Activated CD4-positive, alpha-beta T cell treated with anti-CD3 and anti-CD28 coated beads for 48 hours (primary cell): ENCODE data around the gene TRIM66.
"Not testable (repeated sequence)": the region's sequence is repeated elsewhere in the genome, so short reads cannot be mapped to it uniquely, and the experiment has no call there.

Experiments used
- DNase-seq: peaks from one replicate; pipeline ENCODE4 v3.0.0-alpha.2; 2020

TRIM66 gene

GRCh38 chr11:8688414-8689362 is 6.2 kb upstream of the TRIM66 start:
- DNase-seq = peak; percentile 92

DNA sequence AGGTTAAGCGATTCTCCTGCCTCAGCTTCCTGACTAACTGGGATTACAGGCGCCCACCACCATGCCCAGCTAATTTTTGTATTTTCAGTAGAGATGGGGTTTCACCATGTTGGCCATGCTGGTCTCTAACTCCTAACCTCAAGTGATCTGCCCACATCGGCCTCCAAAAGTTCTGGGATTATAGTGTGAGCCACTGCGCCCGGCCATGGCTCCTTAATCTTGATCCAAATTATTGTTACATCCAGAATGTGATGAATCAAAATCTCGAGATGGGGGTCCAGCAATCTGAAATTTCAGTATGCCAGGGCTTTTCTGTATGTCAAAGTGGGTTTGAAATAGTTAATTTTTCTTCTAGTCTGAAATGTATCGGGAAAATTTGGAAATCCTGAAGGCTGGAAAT is 3.9 kb upstream of the TRIM66 start:
- no peak for DNase-seq

DNA sequence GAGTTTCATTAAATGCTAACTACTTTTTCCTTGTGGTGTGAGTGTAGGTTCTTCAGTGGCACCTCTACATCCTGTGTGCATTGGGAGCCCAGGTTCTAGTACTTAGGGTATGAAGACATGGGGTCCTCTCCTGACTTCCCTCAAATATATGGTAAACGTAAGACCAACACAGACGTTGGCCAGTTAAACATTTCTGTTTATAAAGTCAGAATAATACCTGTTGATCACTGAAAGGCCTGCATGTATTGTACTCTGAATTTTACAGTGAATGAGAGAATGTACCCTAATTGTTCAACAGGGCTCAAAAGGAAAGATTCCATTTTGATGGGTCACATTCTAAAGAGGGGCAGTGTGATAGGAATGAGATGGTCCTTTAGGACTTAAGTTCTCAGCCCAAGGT is 3.4 kb upstream of the TRIM66 start:
- no peak for DNase-seq

DNA sequence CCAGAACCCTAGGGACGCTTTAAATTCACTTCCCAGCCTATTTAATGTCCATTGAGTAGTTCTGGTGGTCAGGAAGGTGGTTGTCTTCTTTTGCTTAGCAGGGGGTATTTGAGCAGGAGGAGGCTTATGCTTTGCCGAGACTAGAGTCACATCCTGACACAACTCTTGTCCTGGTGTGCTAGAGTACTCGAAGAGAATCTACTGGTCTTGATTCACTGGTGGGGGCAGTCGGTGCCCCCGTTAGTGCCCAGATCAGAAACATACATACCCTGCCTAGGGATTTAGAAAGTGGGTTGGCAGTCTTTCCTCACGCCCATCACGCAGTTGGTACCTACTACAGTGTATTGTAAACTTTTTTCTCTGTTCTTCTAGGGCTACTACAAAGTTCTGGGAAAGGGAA is 2.8 kb upstream of the TRIM66 start:
- DNase-seq = no peak

GRCh38 chr11:8684600-8685290 is 2.3 kb upstream of the TRIM66 start:
- no peak for DNase-seq

- no peak for DNase-seq
These were observed 796 bp upstream of the TRIM66 start for GRCh38 chr11:8683115-8683807.

GRCh38 chr11:8681837-8682302 is 595 bp downstream of the TRIM66 start:
- DNase-seq = no peak

GRCh38 chr11:8679006-8679405 is 3.5 kb downstream of the TRIM66 start:
- no peak for DNase-seq

DNA sequence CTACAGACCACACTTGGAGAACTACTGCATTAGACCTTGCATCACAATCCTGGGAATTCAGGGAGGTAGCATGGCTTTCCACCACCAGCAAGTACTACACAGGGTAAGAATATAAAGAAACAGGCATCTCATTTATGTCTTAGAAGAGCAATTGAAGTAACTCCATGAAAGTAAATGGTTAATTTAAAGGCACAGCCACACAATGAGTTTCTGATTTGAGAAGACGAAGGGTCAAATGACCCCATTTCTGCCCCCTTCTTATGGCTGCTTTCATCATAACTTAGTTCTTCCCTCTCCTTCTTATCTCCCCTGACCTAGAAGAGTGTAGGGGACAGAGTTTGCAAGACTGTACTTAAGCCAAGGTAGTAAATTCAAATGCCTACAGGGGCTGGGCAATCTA is 6.0 kb downstream of the TRIM66 start:
- no peak for DNase-seq

DNA sequence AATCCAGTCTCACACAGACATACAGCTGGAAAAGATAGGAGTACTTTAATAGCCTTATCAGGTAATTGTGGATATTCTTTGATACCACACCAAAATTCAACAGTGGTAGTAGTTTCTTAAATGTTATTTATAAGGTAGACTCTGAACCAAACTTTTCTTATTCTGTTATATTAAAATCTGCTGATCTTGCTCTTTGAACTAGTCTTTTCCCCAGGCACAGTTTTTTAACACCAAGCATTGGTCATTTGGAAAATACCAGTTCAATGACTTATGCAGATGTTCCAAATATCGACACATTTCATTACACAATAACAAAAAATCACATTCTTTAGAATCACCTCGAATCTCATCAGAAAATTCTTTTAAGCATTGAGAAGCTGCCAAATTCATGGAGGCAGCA is 7.6 kb downstream of the TRIM66 start:
- no peak for DNase-seq

GRCh38 chr11:8672346-8672745 is 10.1 kb downstream of the TRIM66 start:
- no peak for DNase-seq

- DNase-seq = no peak
These were observed 10.8 kb downstream of the TRIM66 start for GRCh38 chr11:8671651-8672062.

DNA sequence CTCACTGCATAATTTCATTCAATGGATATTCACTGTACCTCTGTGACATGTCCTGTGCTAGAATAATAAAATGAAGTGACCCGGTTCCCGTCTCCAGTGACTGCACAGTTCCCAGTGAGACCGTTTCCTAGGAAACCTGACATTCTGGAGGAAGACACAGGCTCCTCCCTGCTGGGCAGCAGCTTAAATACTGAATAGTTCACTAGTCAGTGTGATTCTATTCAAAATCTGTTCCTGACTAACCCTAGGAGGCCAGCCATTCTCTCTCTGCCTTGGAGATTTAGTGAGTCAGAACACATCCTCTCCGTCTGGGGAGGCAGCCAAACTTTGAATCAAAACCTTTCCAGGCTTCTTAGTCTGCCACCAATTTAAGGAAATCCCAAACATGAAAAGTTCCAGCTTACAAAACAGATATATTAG is 11.3 kb downstream of the TRIM66 start:
- no peak for DNase-seq

- not testable (repeated sequence) for DNase-seq
These were observed 12.4 kb downstream of the TRIM66 start for GRCh38 chr11:8670081-8670480.

- DNase-seq = no peak
These were observed 17.2 kb downstream of the TRIM66 start for GRCh38 chr11:8665222-8665621.

DNA sequence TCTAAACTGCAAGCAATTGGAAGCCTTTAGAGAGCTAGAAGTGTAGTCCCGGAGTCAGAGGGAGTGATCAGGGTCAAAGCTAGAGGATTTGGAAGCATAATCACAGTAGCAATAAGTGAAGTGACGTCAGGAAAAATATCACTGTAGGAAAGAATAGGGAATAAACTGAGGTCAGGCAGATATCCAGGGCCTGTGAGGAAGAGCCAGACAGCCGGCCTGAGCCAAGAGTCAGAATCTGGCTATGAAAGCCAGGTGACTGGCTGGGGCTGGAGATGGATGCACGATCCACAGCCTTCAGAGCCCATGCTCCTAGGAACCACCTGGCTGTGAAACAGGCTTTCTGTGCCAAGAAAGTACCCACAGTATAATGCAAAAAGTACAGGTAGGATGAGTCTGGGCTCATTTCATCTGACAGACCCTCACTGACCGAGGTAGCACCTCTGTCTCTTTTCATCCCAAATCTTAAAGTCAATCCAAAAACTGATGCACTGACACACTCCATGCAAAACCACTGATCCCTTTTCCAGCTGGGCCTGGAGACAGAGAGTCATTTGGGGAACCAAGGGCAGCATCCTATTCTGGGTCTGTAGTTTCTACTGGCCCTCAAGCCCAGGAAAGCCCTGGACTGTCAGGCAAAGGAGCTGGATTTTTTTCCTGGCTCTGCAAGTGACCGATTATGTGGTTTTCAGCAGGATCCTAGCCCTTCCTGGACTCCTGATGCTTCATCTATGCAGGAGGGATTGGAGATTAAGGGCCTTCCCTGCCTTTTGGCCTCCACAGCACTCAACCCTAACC is 21.3 kb downstream of the TRIM66 start:
- DNase-seq = no peak

DNA sequence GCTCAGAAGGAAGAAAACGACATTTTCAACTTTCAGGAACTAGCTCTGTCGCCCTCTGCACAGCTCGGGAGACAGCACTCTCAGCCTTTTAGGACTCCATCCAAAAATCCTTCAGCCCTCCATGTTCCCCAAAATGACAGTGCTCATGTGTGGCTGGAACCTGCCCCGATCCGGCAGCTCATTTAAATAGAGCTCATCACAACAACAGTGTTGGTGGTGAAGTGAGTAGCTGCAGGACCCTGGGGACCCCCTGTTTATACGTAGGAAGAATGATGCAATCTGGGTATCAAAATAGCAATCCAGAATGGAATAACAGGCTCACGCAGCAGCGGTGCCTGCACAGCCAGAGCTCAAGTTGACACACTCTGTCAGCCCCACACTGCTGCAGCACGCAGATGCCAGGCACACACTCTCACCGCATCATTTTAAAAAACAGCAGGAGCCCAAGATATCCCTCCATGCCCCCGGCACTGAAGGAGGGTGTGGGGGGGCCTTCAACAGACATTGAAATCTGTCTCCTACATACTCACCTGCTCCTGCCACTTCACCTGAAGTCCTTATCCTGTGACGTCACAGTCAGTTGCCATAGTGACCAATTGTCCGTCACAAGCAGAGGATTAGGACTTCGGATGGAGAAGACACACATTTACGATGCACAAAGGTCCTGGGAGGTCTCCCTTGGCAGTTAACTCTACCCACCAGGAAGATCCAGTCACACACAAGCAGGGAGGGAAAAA is 24.0 kb downstream of the TRIM66 start:
- DNase-seq = no peak

GRCh38 chr11:8656291-8656690 is 26.2 kb downstream of the TRIM66 start:
- no peak for DNase-seq

- DNase-seq = no peak
These were observed 28.0 kb downstream of the TRIM66 start for GRCh38 chr11:8654503-8654902.

DNA sequence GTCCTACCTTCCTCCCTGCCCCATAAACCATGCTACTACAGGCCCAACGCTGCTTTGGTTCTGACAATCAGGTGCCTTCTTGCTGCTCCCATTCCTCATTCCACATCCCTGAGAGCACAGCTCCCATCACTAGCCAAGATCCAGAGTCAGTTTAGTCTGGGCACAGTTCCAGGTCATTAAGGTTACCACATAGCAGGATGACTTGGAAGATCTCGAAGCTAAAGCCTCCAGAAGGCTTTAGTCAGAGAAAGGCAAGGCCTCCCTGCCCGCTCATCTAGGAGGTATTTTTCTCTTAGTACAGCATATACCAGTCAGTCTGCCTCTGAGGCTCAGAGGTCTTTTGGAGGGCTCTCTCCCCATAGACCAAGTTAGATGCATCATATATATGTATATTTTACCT is 30.3 kb downstream of the TRIM66 start:
- no peak for DNase-seq

- DNase-seq = no peak
These were observed 32.0 kb downstream of the TRIM66 start for GRCh38 chr11:8650401-8650990.
